Stomach (tissue), 9 donors: ENCODE data around the gene CORO1C. TPM values are rescaled to one million over a fixed set of nuclear protein-coding genes. Genes with fewer than 3 reads are reported as not detected.

Source experiments
- DNase-seq, 2 donors: peaks; one replicate each; pipeline versions ENCODE4 v3.0.0 to v3.0.0-alpha.2; 2013 to 2019
- H3K27ac ChIP-seq, 5 donors: fragments of 200-600 bp in 4 of 5; sonication (generic) in 4 of 5; one replicate each; pipeline ENCODE4 v1.5.1; 2013 to 2019; ENCODE audit warnings: mild to moderate bottlenecking in 1 of 5, moderate library complexity in 1 of 5
- H3K27me3 ChIP-seq, 3 donors: fragments of 200-600 bp; sonication (generic); one replicate each; pipeline ENCODE4 v1.5.1; 2017 to 2019; ENCODE audit warnings: mixed run types in 1 of 3
- H3K36me3 ChIP-seq, 4 donors: fragments of 200-600 bp; sonication (generic); 1 replicate in 3 of 4; 2 replicates in 1 of 4; pipeline ENCODE4 v1.5.1; 2016 to 2019
- H3K4me1 ChIP-seq, 4 donors: fragments of 200-600 bp; sonication (generic); one replicate each; pipeline ENCODE4 v1.5.1; 2016 to 2019
- H3K4me3 ChIP-seq, 4 donors: fragments of 200-600 bp; sonication (generic) in 3 of 4; one replicate each; pipeline ENCODE4 v1.5.1; 2016 to 2019; ENCODE audit warnings: mild to moderate bottlenecking in 1 of 4
- H3K9me3 ChIP-seq, 4 donors: fragments of 200-600 bp; sonication (generic); one replicate each; pipeline ENCODE4 v1.5.1; 2016 to 2019
- EP300 ChIP-seq: sonication (generic); formaldehyde crosslinking; IDR thresholded peaks from one replicate; pipeline ENCODE4 v1.6.1; 2017; ENCODE audit warnings: antibody characterized with exemption
- POLR2A ChIP-seq, 4 donors: fragments of 450-650 bp; IDR thresholded peaks; one replicate each; pipeline ENCODE4 v1.6.1; 2016; ENCODE audit warnings: antibody characterized with exemption in 4 of 4, control low read depth in 2 of 4, mild to moderate bottlenecking in 1 of 4, moderate library complexity in 1 of 4
- POLR2AphosphoS5 ChIP-seq, 3 donors: sonication (generic); formaldehyde crosslinking; IDR thresholded peaks; one replicate each; pipeline ENCODE4 v1.6.1; 2016; ENCODE audit warnings: antibody characterized with exemption in 3 of 3
- WGBS, 5 donors: extraction: QIAGEN DNeasy Blood & Tissue Kit in 3 of 5; methylation state at CpG; one replicate each; pipeline versions ENCODE4 v1.1.5 to v1.1.7; 2013 to 2018; 5-methylcytosine and 5-hydroxymethylcytosine counted together
- intact Hi-C: fragments of 100-400 bp; cut with DNase I; formaldehyde crosslinking; loops from one replicate; pipeline ENCODE4 v1.15.1; 2023; ENCODE audit warnings: low total_unique reads
- polyA plus RNA-seq, 3 donors: library from polyadenylated mRNA; stranded (reverse); fragments of 200-250 nt; gene quantifications; one replicate each; pipeline ENCODE4 v1.2.3, GENCODE V29; 2013
- total RNA-seq, 5 donors: library from RNA; depleted of rRNA; stranded (reverse); fragments of >200 nt; gene quantifications; one replicate each; pipeline versions ENCODE4 v1.1.0 to v1.2.3, GENCODE V29; 2014 to 2016
- TF ChIP-seq, protein P1 (sequence below), 7 experiments: fragments of 450-650 bp in 4 of 7; fragments of 200-600 bp in 3 of 7; sonication (generic) in 3 of 7; IDR thresholded peaks; one replicate each; pipeline ENCODE4 v1.5.1; 2016 to 2019; ENCODE audit warnings: antibody characterized with exemption in 7 of 7, control low read depth in 2 of 7, mild to moderate bottlenecking in 1 of 7
- donor health status: healthy with polysubstance abuse.
- donor health status: Bipolar disorder and iron deficiency.
- donor health status: healthy.

CORO1C gene
- total and polyA plus RNA-seq, 8 donors = 27.4 to 392 (median 143) TPM

DNA sequence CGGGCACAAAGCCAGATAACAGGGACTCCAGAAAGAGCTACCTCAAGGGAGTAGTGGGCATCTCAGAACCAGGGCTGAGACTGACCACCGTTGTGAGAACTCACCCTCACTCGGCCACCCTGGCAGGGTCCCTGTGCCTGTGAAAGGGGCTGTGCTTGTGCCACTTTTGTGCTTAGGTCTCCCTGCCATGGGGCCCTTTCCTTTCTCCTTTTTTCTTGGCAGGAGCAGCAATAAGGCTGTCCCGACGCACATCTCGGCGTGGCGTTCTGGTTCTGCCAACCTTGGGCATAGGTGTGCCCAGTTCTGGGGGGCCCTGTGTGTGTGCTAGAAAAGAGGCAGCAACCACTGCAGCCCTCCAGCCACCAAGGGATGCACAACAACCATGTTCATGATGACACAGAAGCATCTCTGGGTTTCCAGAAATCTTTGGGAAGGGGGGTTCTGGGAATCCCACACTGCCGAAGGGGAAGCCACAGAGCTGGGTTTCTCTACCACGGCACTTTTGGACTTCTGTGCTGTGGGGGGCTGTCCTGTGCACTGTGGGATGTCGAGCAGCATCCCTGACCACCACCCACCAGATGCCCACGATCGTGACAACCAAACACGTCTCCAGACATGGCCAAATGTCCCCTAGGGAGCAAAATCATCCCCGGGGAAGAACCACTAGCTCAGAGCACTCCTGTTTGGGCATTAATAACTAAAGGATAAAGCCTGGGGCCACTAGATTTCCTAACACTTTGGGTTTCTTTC is 120.3 kb downstream of the CORO1C start:
- TF ChIP-seq EP300 (no peak), POLR2A (IDR thresholded peaks at IDR 0.05) (no peak), POLR2AphosphoS5 (IDR thresholded peaks at IDR 0.05) (no peak)
- TF ChIP-seq, protein P1, sequence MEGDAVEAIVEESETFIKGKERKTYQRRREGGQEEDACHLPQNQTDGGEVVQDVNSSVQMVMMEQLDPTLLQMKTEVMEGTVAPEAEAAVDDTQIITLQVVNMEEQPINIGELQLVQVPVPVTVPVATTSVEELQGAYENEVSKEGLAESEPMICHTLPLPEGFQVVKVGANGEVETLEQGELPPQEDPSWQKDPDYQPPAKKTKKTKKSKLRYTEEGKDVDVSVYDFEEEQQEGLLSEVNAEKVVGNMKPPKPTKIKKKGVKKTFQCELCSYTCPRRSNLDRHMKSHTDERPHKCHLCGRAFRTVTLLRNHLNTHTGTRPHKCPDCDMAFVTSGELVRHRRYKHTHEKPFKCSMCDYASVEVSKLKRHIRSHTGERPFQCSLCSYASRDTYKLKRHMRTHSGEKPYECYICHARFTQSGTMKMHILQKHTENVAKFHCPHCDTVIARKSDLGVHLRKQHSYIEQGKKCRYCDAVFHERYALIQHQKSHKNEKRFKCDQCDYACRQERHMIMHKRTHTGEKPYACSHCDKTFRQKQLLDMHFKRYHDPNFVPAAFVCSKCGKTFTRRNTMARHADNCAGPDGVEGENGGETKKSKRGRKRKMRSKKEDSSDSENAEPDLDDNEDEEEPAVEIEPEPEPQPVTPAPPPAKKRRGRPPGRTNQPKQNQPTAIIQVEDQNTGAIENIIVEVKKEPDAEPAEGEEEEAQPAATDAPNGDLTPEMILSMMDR (IDR thresholded peaks at IDR 0.05) = no peak
- DNase-seq = no peak
- Histone ChIP-seq H3K27me3 (peaks cover 0 to 8% (median 3%) of the 10 kb centered on the region in 3 donors), H3K4me1 (peaks cover 0 to 20% (median 7%) of the 10 kb centered on the region in 4 donors), H3K27ac (peak overlapping the region in 1 of 5 donors; percentile 20), H3K36me3 (no peaks in the 10 kb centered on the region), H3K9me3 (no peaks in the 10 kb centered on the region), H3K4me3 (no peak overlapping the region)
- intact Hi-C loops = no loop called here
- WGBS, 5 donors = 74 to 82% (median 76%) methylated on average over 13 to 15 of the region's 15 CpGs

DNA sequence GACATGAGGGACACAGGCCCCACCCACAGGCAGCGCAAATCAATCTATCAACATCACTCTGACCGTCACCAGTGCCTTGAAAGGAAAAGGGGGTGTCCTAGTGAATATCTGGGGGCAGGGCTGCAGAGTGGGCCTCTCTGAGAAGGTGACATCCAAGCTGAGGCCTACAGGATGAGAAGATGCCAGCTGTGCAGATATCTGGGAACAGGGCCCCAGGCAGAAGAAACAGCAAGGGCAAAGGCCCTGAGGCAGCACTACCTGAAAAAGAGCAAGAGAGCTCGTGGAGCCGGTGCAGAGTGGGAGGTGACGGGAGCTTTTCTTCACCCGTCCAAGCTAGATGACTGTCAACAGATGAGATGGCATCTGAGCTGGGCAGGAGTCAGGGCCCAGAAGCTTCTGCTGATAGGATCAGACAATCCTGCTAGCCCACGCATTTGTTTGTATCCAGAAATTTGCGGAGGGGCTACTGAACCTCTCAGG is 120.9 kb downstream of the CORO1C start:
- H3K36me3 ChIP-seq = no peaks in the 10 kb centered on the region
- peaks cover 0 to 8% (median 3%) of the 10 kb centered on the region in 3 donors for H3K27me3 ChIP-seq
- no peaks in the 10 kb centered on the region for H3K9me3 ChIP-seq
- H3K4me1 ChIP-seq = peaks cover 0 to 20% (median 7%) of the 10 kb centered on the region in 4 donors
- no peak for TF ChIP-seq POLR2A (IDR thresholded peaks at IDR 0.05)
- intact Hi-C loops = no loop called here
- 68 to 84% (median 71%) methylated on average over 8 of the region's 8 CpGs for WGBS, 5 donors
- no peak for DNase-seq
- peak overlapping the region in 1 of 5 donors; percentile 42 for H3K27ac ChIP-seq
- H3K4me3 ChIP-seq = no peak overlapping the region

DNA sequence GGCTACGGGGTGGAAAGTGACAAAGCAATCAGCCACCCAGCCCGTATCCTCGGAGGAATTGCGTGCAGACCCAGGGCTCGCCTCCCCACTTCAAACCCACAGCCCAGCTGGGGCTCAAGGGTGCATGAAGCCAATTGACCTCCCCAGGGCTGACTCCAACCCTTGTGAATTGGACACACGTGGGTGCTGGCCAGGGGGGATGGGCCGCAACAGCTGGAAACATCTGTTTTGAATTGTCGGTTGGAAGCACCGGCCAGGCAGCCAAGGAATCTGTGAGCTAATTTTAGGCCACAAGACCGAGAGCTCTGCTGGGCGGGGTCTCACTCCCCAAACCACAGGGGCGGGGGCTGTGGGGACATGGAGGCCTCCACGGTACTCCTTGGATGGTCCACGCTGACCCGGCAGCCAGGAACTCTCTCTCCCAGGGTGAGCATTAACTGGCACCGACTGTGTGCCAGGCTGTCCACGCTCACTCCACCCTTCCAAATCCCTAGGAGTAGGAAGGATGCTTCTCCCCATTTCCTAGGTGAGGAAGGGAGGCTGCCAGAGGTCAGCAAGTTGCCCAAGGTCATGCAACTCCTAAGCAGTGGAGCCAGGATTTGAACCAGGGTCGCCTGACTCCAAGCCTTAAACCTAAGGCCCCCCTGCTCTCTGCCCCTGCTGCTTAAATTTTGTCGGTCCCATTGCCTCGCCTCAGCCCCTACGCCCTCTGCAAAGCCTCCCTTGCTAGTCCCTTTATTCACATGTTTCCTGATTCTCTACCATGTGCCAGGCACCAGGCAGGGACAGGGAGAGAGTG is 121.6 kb downstream of the CORO1C start:
- WGBS, 5 donors = 46 to 62% (median 57%) methylated on average over 13 to 21 of the region's 21 CpGs
- intact Hi-C loops = no loop called here
- no peaks in the 10 kb centered on the region for H3K9me3 ChIP-seq
- peak; percentile 50 to 94 for DNase-seq
- H3K27ac ChIP-seq = peak overlapping the region in 3 of 5 donors; percentile 19 to 46 (median 42)
- H3K4me1 ChIP-seq = peaks cover 0 to 20% (median 7%) of the 10 kb centered on the region in 4 donors
- no peak overlapping the region for H3K4me3 ChIP-seq
- no peaks in the 10 kb centered on the region for H3K36me3 ChIP-seq
- peaks cover 0 to 8% (median 3%) of the 10 kb centered on the region in 3 donors for H3K27me3 ChIP-seq
- peak in 2 of 3 donors; percentile 66 to 72 for TF ChIP-seq POLR2AphosphoS5 (IDR thresholded peaks at IDR 0.05)
- TF ChIP-seq, protein P1 (IDR thresholded peaks at IDR 0.05) = no peak
- TF ChIP-seq EP300 = no peak

DNA sequence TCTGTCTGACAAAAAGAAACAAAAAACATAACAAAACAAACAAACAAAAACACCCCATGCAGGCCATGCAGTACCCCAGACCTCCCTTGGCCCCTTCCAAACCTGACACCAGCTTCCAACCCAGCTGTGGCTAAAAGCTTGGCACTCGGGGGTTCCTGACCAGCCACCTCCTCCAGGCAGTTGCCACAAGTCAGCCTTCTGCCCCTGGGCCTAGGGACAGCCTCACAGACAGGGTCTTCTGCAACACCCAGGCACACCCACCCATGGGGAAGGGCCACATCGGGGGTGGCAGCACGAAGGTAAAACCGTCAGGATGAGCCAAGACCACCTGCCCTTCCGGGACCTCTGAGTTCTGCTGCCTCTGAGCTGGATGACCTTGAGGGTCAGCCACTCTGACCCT is 122.7 kb downstream of the CORO1C start:
- H3K27me3 ChIP-seq = peaks cover 0 to 8% (median 3%) of the 10 kb centered on the region in 3 donors
- WGBS, 5 donors = 78 to 85% (median 81%) methylated on average over 2 to 5 of the region's 5 CpGs
- no peaks in the 10 kb centered on the region for H3K9me3 ChIP-seq
- no peak overlapping the region for H3K4me3 ChIP-seq
- no peak overlapping the region for H3K27ac ChIP-seq
- peaks cover 0 to 19% (median 8%) of the 10 kb centered on the region in 4 donors for H3K4me1 ChIP-seq
- no peaks in the 10 kb centered on the region for H3K36me3 ChIP-seq
- no peak for DNase-seq
- intact Hi-C loops = no loop called here
- TF ChIP-seq, protein P1 (IDR thresholded peaks at IDR 0.05) = no peak
- TF ChIP-seq EP300 (no peak), POLR2A (IDR thresholded peaks at IDR 0.05) (no peak), POLR2AphosphoS5 (IDR thresholded peaks at IDR 0.05) (no peak)
